ENCODE results near the gene GOLT1A. TPM values are rescaled to one million over a fixed set of nuclear protein-coding genes. Genes with fewer than 3 reads are reported as not detected.

Gene GOLT1A
- total and polyA plus RNA-seq, 10 of the 15 experiments (the other 5 are each of a cell fraction or from before 2014, with no cell fraction given), result 0.09 to 0.46 TPM; not detected in 8

DNA sequence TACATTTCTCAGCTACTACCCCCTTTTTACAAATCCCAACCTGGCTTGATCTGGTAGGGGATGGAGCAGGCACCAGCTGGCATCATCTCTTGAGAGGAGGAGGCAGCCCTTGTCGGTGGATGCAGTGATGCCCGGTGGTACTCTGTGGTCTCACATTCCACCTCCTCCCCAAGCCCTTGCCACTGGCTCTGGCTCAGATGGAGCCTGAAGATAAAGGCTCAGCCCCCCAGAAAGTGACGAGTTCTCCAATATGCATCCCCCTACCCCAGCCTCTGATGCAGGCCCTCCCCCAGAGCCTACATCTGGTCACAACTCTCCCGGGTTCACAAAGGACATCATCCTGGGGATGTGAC, 3.8 kb upstream of the GOLT1A start (continued):
- TF ChIP-seq SIX5 (IDR thresholded peaks at IDR 0.05; ENCODE audit: low read depth, low read length, severe bottlenecking), result no peak
- TF ChIP-seq STAT3 (IDR thresholded peaks at IDR 0.05; ENCODE audit: low read depth, low read length), result no peak
- TF ChIP-seq, protein P1, sequence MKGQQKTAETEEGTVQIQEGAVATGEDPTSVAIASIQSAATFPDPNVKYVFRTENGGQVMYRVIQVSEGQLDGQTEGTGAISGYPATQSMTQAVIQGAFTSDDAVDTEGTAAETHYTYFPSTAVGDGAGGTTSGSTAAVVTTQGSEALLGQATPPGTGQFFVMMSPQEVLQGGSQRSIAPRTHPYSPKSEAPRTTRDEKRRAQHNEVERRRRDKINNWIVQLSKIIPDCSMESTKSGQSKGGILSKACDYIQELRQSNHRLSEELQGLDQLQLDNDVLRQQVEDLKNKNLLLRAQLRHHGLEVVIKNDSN (IDR thresholded peaks at IDR 0.05; ENCODE audit: borderline replicate concordance, extremely low read length, insufficient read depth, low read depth, low read length), result no peak
- no peak for TF ChIP-seq ESRRA (IDR thresholded peaks at IDR 0.05; ENCODE audit: low read length)
- no peak for TF ChIP-seq EP300 (IDR thresholded peaks at IDR 0.05; ENCODE audit: borderline replicate concordance in 1 of 2, control insufficient read depth in 1 of 2, low read depth in 2 of 2, low read length in 2 of 2)

DNA sequence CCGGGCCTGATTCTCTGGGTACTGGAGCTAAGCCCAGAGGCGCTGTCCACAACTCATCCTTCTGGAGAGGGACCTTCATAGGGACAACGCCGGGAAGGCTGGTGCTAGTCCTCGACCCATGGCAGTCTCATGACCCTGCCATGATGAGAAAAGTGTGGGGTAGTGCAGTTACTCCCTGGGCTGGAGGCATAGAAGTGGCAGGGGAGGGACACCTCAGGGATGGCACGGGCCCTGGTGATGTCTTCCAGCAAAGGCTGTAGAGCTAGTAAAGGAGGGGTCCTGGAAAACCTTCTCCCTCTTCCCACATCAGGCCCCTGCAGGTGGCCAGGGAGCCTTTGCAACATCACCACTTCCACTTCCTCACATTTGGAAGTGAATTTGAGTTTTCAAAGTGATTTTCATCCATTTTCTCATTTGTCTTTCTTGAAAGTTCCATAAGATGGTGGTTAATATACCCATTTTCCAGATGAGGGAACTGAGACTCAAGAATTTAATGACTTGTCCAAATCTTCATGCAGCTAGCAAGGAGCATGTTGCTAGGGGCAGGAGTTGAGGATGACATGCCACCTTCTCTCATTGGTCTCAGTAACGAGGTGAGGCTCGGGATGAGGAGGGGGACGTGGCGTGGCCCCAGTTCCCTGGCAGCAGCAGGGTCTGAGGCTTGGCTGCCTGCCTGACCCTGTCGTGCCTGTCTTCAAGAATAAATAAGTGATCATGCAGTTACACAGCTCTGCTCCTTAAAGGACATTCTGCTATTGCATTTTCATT, 3.3 kb upstream of the GOLT1A start:
- TF ChIP-seq JUNB (IDR thresholded peaks at IDR 0.05) (no peak), CEBPB (IDR thresholded peaks at IDR 0.05; ENCODE audit: borderline replicate concordance in 1 of 2, low read depth in 2 of 2, low read length in 2 of 2) (no peak), ATF7 (IDR thresholded peaks at IDR 0.05; ENCODE audit: low read depth) (no peak), NR2C2 (IDR thresholded peaks at IDR 0.05; ENCODE audit: borderline replicate concordance, control insufficient read depth, insufficient read length, low read depth) (no peak), FOXM1 (IDR thresholded peaks at IDR 0.05; ENCODE audit: low read depth, low read length) (no peak), FOXK2 (IDR thresholded peaks at IDR 0.05) (no peak), CHD1 (IDR thresholded peaks at IDR 0.05; ENCODE audit: low read depth, low read length) (no peak)
- Histone ChIP-seq H3K27me3 (replicated peaks in 1 of 2; ENCODE audit: control insufficient read depth in 2 of 2, insufficient read depth in 2 of 2, low read length in 1 of 2) (no peaks in the 10 kb centered on the region; a peak in 2 of 4 replicates), H3K79me2 (ENCODE audit: control insufficient read depth, insufficient read depth, low read length) (no peaks in the 10 kb centered on the region), H3K36me3 (ENCODE audit: control insufficient read depth in 2 of 2, insufficient read depth in 2 of 2, low read length in 1 of 2) (no peaks in the 10 kb centered on the region), H3K4me3 (no peak overlapping the region), H2AFZ (ENCODE audit: control insufficient read depth, low read depth, low read length) (no peak overlapping the region), H3K27ac (ENCODE audit: control insufficient read depth, insufficient read depth) (no peak overlapping the region), H3K4me1 (ENCODE audit: control insufficient read depth, insufficient read depth, low read length) (no peaks in the 10 kb centered on the region), H4K20me1 (ENCODE audit: control insufficient read depth, insufficient read depth) (no peaks in the 10 kb centered on the region; the same call in 1 of the 2 replicates), H3K4me2 (ENCODE audit: control insufficient read depth, insufficient read depth) (no peak overlapping the region), H3K9ac (ENCODE audit: control insufficient read depth, insufficient read depth, low read length) (no peak overlapping the region), H3K9me3 (replicated peaks; ENCODE audit: control insufficient read depth, insufficient read depth, low read length) (no peaks in the 10 kb centered on the region)
- FAIRE-seq, result no peak
- no TSS peak for BruUV-seq (replicated peaks)
- DNase-seq (ENCODE audit: low read depth, low spot score), result no peak
- intact Hi-C loops (cut with micrococcal nuclease; ENCODE audit: unreplicated experiment) (no loop called here), in situ Hi-C loops (cut with MboI) (no loop called here)
- no peak for ATAC-seq
- ChIA-PET RAD21 (ENCODE audit: unreplicated experiment) (no interaction called here), SMC1A (ENCODE audit: uncharacterized antibody, unreplicated experiment) (interaction anchor here (1.3 to 1.4 kb wide), 2 partner anchors 10 to 178 kb away, joined by 4 read pairs; no protein-coding TSS in a partner anchor), POLR2A (no interaction called here), CTCF (interaction anchor here (0.6 to 5.2 kb wide), 5 partner anchors 11 to 353 kb away, joined by 3 to 29 read pairs (median 3); no protein-coding TSS in a partner anchor)
- WGBS (ENCODE audit: insufficient coverage, insufficient replicate concordance, low lambda C conversion rate, missing lambda C conversion rate), result 20% methylated on average over 11 of the region's 11 CpGs
